ENCODE measurements around the gene RBPMS2. TPM values are rescaled to one million over a fixed set of nuclear protein-coding genes. Genes with fewer than 3 reads are reported as not detected.
"Not testable (repeated sequence)": the region's sequence is repeated elsewhere in the genome, so short reads cannot be mapped to it uniquely, and the experiment has no call there.

The RBPMS2 gene
- polyA plus RNA-seq, 1 experiment: 0.67 TPM

DNA sequence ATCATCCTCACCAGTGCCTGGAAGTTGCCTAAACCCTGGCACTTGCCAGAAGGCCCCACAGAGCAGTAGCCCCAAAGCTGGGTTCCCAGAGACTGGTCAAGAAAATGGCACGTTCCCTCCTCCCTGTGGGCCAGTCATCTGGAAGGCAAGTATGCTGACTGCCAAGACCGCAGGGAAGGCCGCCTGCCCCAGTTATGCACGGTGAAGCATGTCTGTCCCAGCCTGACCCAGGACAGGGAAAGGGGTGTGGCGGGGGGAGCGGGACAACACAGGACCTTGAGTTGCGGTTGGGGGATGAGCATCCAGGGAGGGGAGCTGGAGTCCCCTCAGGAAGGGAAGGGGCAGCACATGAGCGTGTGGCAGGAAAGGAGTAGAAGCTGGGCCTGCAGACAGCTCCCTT, 33.0 kb downstream of the RBPMS2 start:
- POLR2A ChIA-PET: no interaction called here
- no peak for DNase-seq (ENCODE audit: low read depth)
- Histone ChIP-seq H3K27me3 (ENCODE audit: control insufficient read depth, insufficient read depth, low read length) (peaks cover 1% of the 10 kb centered on the region; the same call in 1 of the 2 replicates), H3K36me3 (ENCODE audit: control insufficient read depth, insufficient read depth, low read length) (no peaks in the 10 kb centered on the region), H3K4me3 (ENCODE audit: low read depth, low read length) (no peak overlapping the region)
- CTCF ChIA-PET: interaction anchor here (0.6 to 24.4 kb wide), 4 partner anchors 11 to 164 kb away, joined by 3 to 416 read pairs (median 4); no protein-coding TSS in a partner anchor
- TF ChIP-seq CTCF (IDR thresholded peaks at IDR 0.05; ENCODE audit: insufficient read depth, low read depth, low read length): no peak

DNA sequence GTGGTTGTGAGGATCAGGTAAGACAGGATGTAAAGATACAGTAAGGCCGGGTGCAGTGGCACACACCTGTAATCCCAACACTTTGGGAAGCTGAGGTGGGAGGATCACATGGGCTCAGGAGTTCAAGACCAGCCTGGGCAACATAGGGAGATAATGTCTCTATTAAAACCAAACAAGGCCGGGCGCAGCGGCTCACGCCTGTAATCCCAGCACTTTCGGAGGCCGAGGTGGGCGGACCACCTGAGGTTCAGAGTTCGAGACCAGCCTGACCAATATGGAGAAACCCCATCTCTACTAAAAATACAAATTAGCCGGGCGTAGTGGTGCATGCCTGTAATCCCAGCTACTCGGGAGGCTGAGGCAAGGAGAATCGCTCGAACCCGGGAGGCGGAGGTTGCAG, 33.7 kb downstream of the RBPMS2 start:
- DNase-seq (ENCODE audit: low read depth); H3K36me3 ChIP-seq (ENCODE audit: control insufficient read depth, insufficient read depth, low read length); POLR2A ChIA-PET; H3K4me3 ChIP-seq (ENCODE audit: low read depth, low read length); H3K27me3 ChIP-seq (ENCODE audit: control insufficient read depth, insufficient read depth, low read length): not testable (repeated sequence)
- CTCF ChIA-PET: interaction anchor here (0.6 to 24.4 kb wide), 5 partner anchors 12 to 165 kb away, joined by 3 to 416 read pairs (median 4); no protein-coding TSS in a partner anchor

DNA sequence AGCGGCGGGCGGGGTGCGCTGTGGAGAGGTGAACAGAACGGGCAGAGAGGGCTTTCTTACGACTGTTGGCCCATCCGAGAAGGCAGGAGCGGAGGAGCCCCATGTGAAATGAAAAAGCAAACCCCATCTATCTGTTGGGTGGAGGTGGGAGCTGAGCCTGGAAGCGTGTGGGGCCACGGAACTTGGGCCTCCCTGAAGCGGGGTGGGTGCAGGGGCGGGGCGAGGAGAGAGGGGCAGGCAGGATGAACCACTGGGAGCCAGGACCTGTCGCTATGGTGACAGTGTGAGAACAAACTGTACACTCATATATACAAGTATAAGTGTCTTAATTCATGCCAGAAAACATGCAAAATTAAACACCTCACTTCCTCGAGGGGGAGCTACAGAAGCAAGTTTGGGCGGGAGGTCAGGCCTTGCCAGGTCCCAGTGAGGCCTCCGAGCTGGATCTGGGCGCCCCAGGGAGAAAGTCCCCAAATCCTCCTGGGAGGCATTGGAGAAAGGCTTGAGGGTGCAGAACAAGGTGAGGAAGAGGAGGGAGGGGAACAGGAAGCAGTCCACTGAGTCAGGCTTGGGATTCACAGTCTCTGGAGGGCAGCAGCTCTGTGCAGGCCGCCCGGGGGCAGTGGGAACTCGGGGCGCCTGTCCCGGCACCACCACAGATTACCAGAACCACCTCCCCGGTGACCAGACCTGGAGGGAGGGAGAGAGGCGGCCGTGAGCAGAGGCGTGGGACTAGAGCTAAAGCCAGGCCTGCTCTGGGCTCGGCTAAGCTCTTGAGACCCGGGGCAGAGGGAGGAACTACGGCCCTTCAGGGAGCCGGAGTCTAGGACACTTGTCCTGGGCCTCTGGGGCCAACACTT, 34.8 kb downstream of the RBPMS2 start:
- Histone ChIP-seq H3K27me3 (ENCODE audit: control insufficient read depth, insufficient read depth, low read length) (no peaks in the 10 kb centered on the region), H3K36me3 (ENCODE audit: control insufficient read depth, insufficient read depth, low read length) (no peaks in the 10 kb centered on the region), H3K4me3 (ENCODE audit: low read depth, low read length) (no peak overlapping the region)
- no peak for DNase-seq (ENCODE audit: low read depth)
- POLR2A ChIA-PET: no interaction called here
- peak; percentile 39; the same call in 1 of the 2 replicates for TF ChIP-seq CTCF (IDR thresholded peaks at IDR 0.05; ENCODE audit: insufficient read depth, low read depth, low read length)
- CTCF ChIA-PET: interaction anchor here (0.7 to 24.4 kb wide), 10 partner anchors 8 to 164 kb away, joined by 3 to 416 read pairs (median 4); no protein-coding TSS in a partner anchor

- CTCF ChIA-PET: interaction anchor here (1.9 to 24.4 kb wide), 2 partner anchors 70 to 165 kb away, joined by 6 to 416 read pairs; no protein-coding TSS in a partner anchor
- POLR2A ChIA-PET: no interaction called here
- no peak overlapping the region for H3K4me3 ChIP-seq (ENCODE audit: low read depth, low read length)
- TF ChIP-seq CTCF (IDR thresholded peaks at IDR 0.05; ENCODE audit: insufficient read depth, low read depth, low read length): no peak
- H3K27me3 ChIP-seq (ENCODE audit: control insufficient read depth, insufficient read depth, low read length): no peaks in the 10 kb centered on the region
- no peak for DNase-seq (ENCODE audit: low read depth)
- H3K36me3 ChIP-seq (ENCODE audit: control insufficient read depth, insufficient read depth, low read length): no peaks in the 10 kb centered on the region
Observed at GRCh38 chr15:64739577-64740143, 35.7 kb downstream of the RBPMS2 start.

GRCh38 chr15:64739156-64739555, 36.2 kb downstream of the RBPMS2 start:
- Histone ChIP-seq H3K36me3 (ENCODE audit: control insufficient read depth, insufficient read depth, low read length) (no peaks in the 10 kb centered on the region), H3K27me3 (ENCODE audit: control insufficient read depth, insufficient read depth, low read length) (no peaks in the 10 kb centered on the region), H3K4me3 (ENCODE audit: low read depth, low read length) (no peak overlapping the region)
- POLR2A ChIA-PET: no interaction called here
- CTCF ChIA-PET: interaction anchor here (24.4 kb wide), 1 partner anchor 71 kb away, joined by 416 read pairs; no protein-coding TSS in a partner anchor
- no peak for TF ChIP-seq CTCF (IDR thresholded peaks at IDR 0.05; ENCODE audit: insufficient read depth, low read depth, low read length)
- no peak for DNase-seq (ENCODE audit: low read depth)

All from BJ (cell line).